ENCODE data around the gene ARHGEF26.
"Not testable (repeated sequence)": the region's sequence is repeated elsewhere in the genome, so short reads cannot be mapped to it uniquely, and the experiment has no call there.

The ARHGEF26 gene, protein sequence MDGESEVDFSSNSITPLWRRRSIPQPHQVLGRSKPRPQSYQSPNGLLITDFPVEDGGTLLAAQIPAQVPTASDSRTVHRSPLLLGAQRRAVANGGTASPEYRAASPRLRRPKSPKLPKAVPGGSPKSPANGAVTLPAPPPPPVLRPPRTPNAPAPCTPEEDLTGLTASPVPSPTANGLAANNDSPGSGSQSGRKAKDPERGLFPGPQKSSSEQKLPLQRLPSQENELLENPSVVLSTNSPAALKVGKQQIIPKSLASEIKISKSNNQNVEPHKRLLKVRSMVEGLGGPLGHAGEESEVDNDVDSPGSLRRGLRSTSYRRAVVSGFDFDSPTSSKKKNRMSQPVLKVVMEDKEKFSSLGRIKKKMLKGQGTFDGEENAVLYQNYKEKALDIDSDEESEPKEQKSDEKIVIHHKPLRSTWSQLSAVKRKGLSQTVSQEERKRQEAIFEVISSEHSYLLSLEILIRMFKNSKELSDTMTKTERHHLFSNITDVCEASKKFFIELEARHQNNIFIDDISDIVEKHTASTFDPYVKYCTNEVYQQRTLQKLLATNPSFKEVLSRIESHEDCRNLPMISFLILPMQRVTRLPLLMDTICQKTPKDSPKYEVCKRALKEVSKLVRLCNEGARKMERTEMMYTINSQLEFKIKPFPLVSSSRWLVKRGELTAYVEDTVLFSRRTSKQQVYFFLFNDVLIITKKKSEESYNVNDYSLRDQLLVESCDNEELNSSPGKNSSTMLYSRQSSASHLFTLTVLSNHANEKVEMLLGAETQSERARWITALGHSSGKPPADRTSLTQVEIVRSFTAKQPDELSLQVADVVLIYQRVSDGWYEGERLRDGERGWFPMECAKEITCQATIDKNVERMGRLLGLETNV

DNA sequence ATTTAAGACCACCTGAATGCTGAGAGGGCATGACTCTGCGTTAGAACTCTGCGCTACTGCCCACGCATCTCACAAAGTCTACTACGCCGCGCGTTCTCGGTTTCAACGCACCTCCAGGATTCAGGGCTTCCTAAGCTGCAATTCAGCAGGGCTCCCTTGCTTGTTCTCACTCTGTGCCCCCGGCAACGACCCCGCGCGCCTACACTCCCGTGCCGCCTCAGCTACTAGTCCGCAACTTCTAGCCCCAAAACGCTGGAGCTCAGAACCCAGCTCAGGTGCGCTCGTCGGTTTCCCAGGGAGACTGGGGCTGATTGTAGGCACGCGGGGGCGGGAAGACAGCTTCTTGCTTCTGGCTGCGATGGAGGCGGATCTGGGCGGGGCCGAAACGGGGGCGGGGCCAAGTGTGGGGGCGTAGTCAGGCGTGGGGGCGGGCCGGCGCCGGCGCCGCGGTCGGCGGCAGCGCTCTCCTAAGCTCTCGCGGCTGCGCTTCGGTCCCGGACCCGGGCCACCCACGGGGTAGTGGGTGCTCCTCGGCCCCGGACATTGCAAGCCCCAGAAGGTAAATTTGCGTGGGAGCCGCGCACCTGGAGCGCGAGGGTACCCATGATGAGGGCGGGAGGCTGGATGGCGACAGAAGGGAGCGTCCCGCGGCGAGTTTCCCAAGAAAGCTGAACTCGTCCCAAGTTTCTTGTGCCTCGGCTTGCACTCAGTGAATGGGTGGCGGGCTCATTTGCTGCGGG is at the start of gene ARHGEF26:
TSS of gene ARHGEF26 (plus strand) at position 430 of the 740 bp plus-strand sequence. CDS start 603 bp downstream, outside the sequence.
- DNase-seq, result peak; percentile 62

DNA sequence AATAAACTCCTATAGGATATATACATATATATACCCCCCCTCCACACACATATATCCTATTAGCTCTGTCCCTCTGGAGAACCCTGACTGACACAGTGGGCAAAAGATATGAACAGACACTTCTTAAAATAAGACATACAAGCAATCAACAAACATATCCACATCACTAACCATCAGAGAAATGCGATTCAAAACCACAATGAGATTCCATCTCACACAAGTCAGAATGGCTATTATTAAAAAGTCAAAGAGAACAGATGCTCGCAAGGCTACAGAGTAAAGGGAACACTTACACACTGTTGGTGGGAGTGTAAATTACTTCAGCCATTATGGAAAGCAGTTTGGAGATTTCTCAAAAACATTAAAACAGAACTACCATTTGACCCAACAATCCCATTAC is 46.2 kb upstream of the ARHGEF26 start:
- no peak for DNase-seq

DNA sequence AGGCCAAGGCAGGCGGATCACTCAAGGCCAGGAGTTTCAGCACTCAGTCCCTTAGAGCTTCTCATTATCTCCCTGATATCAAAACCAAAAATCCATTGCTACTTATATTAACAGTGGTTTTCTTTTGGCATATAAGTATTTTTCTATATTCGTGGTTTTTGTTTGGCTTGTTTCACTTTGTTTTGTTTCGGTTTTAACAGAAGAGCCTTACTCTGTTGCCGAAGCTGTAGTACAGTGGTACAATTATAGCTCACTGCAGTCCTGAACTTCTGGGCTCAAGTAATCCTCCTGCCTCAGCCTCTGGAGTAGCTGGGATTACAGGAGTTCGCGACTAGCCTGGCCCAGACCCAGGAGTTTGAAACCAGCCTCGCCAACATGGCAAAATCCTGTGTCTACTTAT is 42.5 kb upstream of the ARHGEF26 start:
- DNase-seq, result no peak

DNA sequence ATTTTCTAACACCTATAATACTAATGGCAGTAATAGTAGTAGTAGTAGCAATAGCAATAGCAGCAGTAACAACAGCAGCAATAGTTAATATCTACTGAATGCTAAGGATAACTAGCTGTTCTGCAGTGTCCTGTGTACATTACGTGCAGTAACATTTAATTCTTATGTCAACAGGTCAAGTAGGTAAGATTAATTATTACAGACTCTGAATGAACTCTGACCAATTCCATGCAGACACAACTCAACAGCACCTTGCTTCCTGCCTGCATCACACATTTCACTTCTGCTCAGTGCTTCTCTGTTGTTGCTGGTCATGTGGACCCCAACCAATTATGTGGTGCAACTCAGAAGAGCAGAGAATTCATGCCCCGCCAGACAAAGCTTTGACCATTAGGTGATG is 39.9 kb upstream of the ARHGEF26 start:
- no peak for DNase-seq

DNA sequence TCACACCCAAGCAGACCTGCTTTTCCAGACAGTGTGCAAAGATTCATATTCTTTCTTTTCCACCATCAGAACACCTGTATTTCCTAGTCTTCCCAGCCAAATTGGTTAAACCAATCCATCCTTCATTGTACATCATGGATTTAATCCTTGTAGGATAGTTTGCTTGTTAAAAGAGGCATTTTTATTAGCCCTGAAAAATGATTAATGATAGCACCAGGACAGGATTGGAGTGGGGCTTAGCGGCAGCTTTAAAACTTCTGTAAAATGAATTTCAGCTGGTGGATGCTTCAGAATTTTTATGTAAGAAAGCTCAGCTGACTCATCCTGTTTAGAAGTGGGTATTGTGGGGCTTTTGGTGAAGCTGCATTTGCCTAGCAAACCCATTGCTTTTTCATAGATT is 36.1 kb upstream of the ARHGEF26 start:
- no peak for DNase-seq

DNA sequence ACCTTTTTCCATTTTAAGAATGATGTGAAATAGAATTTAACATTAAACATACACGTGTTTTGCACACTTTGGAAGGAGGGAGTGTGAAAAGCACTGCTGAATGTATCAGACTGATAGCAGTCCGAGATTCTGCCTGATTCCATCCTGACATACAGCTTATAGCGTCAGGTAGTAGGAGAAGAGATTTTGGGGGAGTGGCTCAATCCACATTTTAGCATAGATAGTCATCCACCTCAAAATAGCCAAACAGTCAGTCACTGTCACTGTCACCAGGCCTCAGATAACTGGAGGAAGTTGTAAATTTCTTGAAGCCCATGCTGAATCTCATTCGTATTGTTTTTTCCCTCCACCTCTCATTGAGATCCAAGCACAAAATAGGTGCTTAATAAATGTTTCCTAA is 35.4 kb upstream of the ARHGEF26 start:
- no peak for DNase-seq

DNA sequence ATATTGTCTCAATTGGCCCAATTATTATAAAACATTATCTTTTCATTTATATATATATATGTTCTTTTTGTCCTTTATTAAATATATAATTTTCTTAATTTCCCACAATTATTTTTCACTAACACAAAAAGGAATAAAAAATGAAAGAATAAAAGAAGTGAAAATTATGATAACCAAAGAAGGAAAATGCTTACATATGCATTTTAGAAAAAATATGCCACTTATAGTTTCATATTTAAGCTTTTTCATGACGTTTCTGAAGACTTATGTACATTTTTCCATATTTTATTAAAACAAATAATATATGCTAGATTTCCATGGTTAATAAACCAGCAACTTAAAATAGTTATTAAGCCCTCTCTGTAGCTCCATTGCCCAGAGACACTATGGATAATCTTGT is 34.9 kb upstream of the ARHGEF26 start:
- DNase-seq, result no peak

DNA sequence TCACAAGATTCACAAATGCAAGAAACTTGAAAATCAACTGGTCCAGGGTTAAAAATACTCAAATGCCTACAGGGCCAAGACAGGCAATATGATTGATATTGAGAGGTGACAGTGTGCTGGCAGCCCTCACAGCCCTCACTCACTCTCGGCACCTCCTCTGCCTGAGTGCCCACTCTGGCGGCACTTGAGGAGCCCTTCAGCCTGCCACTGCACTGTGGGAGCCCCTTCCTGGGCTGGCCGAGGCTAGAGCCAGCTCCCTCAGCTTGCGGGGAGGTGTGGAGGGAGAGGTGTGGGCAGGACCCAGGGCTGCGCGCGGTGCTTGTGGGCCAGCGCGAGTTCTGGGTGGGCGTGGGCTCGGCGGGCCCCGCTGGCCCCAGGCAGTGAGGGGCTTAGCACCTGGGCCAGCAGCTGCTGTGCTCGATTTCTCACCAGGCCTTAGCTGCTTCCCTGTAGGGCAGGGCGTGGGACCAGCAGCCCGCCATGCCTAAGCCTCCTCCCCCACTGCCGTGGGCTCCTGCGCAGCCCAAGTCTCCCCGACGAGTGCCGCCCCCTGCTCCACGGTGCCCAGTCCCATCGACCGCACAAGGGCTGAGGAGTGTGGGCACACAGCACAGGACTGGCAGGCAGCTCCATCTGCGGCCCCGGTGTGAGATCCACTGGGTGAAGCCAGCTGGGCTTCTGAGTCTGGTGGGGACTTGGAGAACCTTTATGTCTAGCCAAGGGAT is 33.3 kb upstream of the ARHGEF26 start:
- DNase-seq, result not testable (repeated sequence)

DNA sequence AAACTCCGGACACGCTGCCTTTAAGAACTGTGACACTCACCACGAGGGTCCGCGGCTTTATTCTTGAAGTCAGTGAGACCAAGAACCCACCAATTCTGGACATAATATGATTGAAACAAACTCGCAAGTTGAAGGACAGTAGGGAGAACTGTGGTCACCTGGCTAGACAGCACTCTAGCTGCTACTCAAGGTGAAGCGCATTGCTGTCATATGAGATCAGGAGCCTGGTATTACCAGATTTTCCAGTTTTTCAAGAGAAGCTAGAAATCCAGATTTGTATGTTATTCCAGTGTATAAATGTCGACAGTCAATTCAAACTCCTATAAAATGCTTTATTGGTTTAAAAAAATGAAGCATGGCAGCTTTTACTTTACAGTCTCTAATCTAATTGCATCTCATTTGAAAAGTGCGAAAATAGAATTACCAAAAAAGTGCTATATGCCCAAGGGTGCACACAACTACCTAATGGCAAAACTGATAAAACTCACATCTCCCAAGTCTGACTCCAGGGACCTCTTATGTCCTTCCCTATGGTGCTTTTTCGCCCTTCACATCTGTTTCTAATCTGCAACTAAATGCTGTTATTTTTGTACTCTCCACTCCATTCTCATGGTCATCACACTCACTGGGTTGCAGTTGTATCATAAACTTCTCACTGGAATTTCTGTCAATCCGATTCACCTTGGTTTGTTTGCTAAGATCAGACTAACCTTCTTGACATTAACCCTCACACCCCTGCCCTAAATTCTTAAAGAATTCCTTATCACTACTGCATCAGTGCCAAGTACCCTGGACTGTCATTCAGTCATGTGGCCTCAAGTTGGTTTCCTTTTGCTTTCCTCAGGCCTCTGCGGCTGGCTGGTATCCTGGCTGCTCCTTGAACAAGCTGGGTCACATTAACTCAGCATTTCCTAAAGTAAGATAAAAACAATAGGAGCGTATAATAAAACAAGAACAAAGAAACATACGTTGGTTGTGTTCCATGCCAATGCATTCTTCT is 31.5 kb upstream of the ARHGEF26 start:
- no peak for DNase-seq

DNA sequence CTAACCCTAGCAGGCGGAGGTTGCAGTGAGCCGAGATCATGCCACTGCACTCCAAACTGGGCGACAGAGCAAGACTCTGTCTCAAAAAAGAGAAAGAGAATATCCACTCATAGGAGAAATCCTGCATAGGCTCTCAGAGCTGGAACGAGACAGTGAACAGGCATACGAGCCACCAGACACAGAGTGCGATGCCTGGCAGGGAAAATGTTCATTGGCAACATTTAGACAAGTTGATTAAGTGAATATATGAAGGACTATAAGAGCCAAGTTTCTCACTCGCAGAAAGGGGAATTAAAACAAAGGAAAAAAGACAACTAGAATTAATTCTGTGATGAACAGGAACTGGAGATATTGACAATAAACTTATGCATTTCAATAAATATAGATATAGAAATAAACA is 27.1 kb upstream of the ARHGEF26 start:
- DNase-seq, result no peak

DNA sequence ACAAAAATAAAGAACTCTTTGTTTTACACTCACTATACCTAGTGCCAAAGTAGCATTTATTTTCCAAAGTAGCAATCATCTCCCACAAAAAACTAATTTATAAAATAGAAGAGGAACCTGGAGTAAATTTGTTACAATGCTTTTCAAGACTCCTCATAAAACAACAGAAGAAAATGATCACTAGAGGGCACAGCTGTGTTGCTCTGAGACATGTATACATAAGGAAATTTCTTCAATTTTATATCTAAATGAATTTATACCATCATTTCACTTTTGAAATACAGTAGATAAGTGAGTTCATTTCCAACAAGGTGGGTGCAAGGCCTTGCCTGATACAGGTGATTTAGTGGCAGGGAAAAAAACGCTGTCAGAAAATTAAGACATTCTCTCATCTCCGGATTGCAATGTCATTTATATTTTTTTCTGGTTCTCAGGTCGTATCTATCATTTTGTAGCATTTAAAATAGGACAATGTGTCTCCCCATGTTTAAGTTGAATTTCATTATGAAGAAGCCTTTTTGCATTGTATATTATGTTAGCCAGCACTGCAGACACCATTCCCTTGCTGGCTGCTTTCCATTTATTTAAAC is 25.3 kb upstream of the ARHGEF26 start:
- no peak for DNase-seq

DNA sequence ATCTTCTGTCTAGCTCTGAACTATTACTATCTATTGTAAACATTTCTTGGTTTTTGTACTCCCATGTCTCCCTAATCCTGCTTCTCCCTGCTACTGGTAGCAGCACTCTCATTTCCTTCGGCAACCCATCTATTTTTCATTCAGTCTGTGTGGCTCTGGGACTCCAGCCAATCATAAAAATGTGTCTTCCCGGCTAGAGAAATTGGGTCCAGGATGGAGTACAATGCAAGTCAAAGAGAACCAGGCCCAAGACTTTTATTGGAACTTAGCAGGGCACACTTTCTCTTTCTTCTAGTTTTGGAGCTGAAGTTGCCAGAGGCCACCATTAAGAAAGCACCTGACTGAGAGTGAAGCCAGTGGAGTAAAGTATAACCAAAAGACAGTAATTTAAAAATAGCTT is 22.8 kb upstream of the ARHGEF26 start:
- DNase-seq, result no peak

DNA sequence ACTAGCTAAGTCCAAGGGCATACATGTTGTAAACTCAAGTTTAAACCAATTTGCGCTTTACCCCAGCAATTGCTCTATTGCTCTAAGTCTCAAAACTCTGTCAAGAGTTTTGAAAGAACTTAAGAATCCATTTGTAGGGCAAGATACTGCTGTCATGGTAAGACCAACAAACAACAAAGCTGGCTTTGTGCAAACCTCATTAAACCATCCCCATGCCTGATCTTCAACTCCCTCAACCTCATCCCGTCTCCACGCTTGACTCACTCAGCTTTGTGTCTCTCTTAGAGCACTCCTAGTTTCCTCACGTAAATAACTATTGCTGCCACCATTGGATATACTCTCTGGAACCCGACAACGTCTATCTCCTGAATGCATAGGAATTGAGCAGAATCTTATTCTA is 20.6 kb upstream of the ARHGEF26 start:
- no peak for DNase-seq

DNA sequence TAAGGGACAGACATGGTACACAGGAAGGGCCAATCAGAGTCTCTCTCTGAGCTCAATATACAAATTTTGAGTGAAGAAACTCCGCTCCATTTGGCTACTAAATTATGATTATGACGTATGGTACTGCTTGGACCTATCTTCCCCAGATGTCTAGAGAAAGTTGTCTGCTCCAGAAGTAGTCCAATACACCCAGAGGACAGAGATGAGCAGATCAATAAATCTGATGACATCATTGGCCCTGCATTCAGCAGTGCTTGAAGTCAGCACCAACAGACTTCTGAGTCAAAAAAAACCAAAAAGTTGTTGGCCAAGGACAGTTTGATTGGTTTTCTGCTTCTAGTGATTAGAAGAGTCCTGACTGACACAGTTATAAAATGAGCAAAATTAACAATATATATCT is 19.9 kb upstream of the ARHGEF26 start:
- DNase-seq, result no peak

DNA sequence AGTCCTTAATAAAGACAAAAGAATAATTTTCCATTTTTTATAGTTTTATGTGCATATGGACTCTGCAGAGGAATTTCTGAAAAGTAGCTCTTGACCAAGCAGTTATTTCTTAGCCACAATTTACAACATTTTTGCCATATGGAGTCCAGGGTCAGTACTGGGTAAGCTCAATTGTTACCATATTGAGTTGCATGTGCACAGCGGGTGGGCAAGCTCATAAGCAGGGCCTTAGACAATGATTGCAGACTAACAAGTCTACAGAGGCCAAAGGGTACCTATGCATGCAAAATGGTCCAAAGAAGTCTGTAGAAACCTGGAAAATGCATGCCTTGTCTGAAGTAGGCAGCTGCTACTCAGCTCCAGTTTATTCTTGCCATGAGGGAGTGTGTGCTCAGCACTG is 19.0 kb upstream of the ARHGEF26 start:
- DNase-seq, result no peak

DNA sequence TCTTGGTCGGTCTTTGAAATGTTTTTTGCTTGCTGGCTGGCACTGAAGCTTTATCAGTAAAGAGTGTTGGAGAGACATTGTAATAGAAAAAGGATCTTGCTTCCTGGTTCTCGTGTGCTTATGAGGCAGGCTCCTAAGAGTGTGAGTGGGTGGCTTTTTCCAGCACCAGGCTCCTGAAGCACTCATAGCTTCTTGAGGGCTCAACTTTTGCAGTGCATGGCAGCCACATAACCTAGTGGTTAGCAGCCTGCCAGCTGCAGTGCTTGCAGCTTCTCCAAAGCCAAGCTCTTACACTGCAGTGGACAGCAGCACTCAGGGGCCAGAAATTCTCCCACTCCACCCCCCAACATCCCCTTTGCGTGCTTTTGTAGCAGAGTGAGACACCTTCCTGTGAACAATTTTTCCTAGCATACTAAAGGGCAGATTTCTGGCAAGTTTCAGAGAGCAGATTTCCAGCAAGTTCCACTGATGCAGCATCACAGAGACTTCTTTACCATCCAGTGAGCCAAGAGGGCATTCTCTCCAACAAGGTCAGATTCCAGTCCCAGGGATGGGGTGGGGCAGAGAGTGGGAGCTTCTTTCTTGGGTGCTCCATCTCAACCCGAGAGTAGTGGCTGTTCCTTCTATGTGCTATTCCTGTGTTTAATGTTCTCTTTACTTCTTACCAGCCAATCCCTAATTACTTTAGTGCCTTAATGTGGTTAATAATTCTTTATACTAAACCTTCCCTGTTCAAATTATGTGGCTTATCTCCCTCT is 15.8 kb upstream of the ARHGEF26 start:
- DNase-seq, result no peak

DNA sequence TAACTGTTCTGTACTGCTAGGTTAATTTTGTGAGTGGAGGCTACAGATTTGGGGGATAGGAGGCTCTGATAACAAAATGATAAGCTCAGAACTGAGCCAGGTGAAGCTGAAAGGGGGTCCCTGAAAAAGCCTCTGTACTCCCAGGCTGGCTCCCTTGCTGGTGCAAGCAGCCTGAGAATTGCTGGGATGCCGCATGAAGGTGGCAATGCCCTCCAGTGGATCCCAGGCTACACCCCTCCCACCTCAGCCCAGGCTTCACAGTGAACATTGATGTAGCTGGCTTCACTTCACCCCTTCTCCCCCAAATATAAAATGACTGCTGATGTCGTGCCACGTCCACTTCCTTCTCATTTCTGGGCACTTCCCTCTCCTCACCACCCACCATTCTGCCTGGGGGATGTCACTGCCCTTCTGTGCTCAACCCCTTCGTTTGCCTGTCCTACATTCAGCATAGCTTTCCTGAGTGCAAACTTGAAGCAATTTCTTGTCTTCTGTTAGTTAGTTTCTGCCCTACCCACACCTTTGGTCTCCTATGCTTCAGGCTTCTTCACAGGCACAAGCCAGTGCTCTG is 9.7 kb upstream of the ARHGEF26 start:
- no peak for DNase-seq

DNA sequence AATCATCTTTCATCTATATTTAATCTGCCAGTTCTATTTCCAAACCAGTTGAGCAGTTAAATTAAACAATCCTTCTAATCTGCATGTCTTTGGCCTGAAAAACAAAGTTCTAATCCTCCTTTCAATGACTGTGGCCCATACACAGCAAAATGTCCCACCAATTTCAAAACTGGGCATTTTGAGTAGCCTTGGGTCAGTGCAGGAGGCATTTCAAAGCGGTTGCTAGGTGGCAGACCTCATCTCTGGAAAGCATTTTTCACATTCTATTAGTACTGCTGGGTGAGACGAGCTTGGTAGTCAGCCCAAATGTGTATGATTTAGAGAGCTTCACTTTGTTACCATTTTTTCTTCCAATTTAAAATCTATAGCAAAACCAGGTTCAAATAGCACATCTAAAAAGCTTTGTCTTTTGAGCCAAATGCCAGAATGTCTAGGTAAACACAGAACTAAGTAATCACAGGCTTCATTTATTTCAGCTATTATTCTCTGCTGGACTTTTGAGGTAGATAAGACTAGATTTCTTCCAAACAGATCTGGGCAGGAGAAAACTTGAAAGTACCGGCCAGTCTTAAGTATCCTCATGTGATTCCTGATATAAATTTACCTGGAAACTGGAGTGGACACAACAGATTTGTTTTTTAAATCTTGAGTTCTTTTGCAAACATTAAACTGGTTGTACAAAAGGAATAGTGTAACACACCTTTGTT is 8.9 kb upstream of the ARHGEF26 start:
- DNase-seq, result no peak

DNA sequence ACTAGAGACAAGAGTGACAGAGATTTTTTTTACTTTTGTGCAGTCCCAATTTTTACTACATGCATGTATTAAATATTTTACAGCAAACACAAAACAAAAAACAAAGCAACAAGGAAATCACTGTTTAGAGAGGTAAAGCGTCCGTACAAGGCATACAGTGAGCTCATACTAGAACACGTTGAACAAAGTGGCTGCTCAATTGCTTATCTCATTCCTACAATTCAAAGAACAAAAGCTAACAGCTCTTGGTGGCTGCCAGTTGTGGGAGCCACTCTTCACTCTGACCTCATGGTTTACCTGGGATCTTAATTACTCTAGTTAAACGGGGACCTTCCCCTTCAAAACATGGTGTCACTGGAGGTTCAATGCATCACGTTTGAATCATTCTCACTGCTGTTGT is 7.6 kb upstream of the ARHGEF26 start:
- DNase-seq, result no peak
